ENCODE measurements around the gene ZIC4.

Gene ZIC4

GRCh38 chr3:147406028-147406931, at the start of gene ZIC4:
Gene ZIC4 (minus strand): TSS chr3:147406543. CDS start chr3:147402797, 3,746 bp downstream.
- in situ Hi-C loops (cut with HindIII; ENCODE audit: low sequenced_read_pairs) = no loop called here

DNA sequence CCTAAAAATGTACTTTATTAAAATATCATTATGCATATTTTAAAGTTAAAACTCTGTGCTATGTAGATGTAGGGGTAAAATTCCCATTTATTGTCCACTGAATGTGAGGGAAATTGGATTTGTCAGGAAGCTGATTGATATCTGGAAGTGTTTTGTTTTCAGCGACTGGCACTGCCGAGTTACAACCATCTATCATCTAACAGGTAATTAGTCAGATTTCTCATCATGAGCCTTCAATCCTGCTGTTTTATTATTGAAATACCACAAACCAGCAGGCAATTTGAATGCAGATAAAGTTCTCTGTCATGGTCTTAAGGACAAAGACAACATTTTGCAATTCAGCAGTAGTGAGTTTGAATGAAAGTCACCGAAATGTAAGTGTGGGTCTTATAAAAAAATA, 43.3 kb upstream of the ZIC4 start:
- in situ Hi-C loops (cut with HindIII; ENCODE audit: low sequenced_read_pairs) = no loop called here

GRCh38 chr3:147447224-147447623, 40.9 kb upstream of the ZIC4 start:
- in situ Hi-C loops (cut with HindIII; ENCODE audit: low sequenced_read_pairs) = no loop called here

GRCh38 chr3:147431751-147432150, 25.4 kb upstream of the ZIC4 start:
- in situ Hi-C loops (cut with HindIII; ENCODE audit: low sequenced_read_pairs) = no loop called here

DNA sequence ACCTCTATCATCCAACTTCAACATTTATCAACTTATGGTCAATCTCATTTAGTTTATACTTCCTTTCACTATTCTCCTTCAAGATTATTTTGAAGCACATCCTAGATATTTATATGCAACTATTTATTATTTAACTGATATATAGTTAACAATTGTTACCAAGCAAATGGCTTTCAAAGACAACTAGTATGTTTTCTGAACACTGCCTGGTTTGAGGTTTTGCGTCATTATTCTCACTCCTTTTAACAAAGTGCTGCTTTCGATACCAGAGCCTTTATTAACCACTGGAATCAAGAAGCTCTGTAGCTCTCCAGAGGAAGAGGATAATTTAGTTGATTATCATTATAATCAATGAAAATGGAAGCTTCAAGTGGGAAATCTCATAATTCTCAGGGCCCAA, 22.4 kb upstream of the ZIC4 start:
- in situ Hi-C loops (cut with HindIII; ENCODE audit: low sequenced_read_pairs) = no loop called here

GRCh38 chr3:147428326-147428725, 22.0 kb upstream of the ZIC4 start:
- in situ Hi-C loops (cut with HindIII; ENCODE audit: low sequenced_read_pairs) = no loop called here

GRCh38 chr3:147427746-147428145, 21.4 kb upstream of the ZIC4 start:
- in situ Hi-C loops (cut with HindIII; ENCODE audit: low sequenced_read_pairs) = no loop called here

DNA sequence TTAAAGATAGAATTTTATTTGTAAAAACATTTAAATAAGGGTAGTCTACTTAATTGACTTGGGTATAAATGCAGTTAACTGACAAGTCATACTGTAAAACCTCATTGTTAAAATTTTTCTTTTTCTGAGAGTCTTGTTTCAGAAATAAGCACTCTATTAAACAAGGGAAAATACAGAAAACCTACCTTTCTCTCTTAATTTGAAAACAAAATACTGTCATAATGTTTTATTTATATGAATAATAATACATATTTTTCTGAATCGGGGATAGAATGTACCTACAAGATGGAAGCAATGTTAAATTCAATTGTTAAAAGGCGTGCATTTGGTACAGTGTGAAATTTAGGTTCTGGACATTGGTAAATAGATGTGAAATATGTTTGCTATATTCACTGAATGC, 20.6 kb upstream of the ZIC4 start:
- in situ Hi-C loops (cut with HindIII; ENCODE audit: low sequenced_read_pairs) = no loop called here

DNA sequence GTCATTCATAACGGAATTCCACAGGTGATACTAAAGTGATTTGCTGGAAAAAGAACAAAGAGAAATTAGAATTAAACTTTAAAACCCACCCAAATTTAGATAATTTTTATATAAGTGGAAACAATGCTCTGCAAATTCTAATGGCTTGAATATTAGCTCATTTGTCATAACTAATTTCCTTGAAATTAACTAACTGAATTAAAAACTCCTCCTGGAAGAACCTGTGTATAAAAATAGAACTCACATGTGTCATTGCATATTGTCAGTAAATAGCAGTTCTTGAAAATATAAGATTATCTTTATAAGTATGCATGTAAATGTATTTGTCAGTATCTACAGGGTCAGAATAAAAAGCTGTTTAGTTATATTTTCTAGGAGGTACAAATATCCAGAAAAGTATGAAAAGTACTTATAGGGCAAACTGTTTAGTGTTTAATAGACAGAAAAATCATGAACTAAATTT, 19.1 kb upstream of the ZIC4 start:
- in situ Hi-C loops (cut with HindIII; ENCODE audit: low sequenced_read_pairs) = no loop called here

DNA sequence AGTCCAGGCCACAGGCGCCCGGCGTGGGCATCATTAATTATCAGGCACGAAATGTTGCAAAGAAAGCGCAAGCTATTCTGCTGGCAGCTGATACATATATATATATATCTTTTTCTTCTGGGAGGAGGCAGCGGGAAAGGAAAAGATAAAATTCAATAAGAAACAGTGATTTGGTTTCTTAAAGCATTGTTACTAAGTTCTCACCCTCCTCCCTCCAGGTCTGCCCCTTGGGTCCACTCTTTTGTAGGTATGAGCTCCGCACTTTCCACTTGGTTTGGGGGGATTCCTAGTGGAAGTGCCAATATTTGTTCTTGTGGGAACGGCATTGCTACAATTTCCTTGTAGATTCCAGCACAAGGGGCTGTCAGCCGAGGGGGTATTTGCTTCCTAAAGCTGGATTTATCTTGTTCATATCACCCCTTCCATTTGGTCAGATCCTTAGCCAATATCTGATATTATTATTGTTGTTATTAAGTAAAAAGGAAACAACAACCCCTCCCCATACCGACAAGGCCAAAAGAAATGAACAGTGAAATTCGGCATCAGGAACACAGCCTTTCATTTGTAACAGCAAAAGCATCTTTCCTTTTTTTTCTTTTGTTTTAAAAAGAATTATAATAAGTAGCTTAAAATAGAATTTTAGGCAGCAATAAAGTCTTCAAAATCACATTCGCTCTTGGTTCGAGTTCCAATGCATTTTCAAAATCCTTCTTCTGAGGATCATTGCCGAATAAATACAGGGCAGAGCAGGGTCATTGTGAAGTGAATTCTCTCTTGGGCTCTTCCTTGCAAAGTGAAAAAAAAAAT, 18.4 kb upstream of the ZIC4 start:
- in situ Hi-C loops (cut with HindIII; ENCODE audit: low sequenced_read_pairs) = no loop called here

GRCh38 chr3:147423798-147424580, 17.6 kb upstream of the ZIC4 start:
- in situ Hi-C loops (cut with HindIII; ENCODE audit: low sequenced_read_pairs) = no loop called here

GRCh38 chr3:147423537-147423797, 17.1 kb upstream of the ZIC4 start:
- in situ Hi-C loops (cut with HindIII; ENCODE audit: low sequenced_read_pairs) = no loop called here

DNA sequence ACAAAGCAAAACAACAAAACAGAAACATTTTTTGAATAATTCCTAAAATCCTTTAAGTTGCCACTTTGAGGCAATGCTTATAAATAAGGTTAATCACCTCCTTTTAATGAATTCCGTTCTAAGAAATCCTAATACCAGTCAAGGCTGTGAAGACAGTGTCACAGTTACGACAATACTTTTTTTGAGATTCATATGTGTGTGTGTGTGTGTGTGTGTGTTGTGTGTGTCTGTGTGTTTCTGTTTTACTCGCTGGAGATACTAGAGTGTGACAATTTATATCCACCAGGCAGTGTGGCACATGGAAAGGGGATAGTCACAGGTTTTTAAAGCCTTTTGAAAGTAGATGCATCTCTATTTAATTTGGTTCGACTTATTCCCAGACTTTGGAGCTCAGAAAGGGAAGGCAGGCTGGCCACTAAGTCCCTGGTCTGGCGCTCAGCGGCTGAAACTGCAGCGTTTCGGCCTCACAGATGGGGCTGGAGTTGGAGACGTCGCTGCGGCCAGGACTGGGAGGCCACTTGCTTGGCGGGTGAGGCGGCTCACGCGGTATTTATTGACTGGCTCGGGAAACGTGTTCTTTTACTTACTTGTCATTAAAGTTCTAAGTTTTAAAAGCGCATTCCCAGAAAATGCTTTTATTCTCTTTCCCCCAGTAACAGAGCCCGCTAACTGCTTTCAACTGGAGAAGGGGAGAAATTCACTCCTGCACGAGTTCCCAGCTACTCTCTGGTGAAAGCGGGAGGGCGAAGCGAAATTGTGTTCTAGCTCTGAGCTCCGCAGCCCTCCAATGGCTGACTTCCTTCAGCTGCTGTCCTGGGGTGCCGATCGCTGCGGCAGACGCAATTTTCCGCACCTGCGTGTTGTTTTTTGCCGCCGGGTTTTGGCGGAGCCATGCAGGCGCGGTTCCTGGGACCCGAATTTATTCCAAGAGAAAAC, 16.5 kb upstream of the ZIC4 start:
- in situ Hi-C loops (cut with HindIII; ENCODE audit: low sequenced_read_pairs) = no loop called here

DNA sequence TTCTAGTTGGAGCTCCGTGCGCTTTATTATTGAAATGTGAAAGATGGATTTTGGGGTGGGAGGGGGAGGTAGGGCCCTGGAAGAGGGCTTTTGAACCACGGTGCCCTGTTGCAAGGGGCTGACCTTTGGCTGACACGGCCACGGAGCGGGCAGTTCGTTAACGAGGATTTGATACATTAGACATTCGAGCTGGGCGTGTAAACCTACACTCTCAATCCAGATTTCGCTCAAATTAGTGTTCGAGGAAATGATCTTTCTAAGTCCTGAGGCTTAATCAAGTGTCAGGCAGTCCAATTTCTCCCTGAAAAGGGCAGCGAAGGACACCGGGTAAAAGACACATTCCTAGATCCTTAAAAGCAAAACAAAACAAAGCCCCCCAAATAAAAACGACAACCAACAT, 15.9 kb upstream of the ZIC4 start:
- in situ Hi-C loops (cut with HindIII; ENCODE audit: low sequenced_read_pairs) = no loop called here

DNA sequence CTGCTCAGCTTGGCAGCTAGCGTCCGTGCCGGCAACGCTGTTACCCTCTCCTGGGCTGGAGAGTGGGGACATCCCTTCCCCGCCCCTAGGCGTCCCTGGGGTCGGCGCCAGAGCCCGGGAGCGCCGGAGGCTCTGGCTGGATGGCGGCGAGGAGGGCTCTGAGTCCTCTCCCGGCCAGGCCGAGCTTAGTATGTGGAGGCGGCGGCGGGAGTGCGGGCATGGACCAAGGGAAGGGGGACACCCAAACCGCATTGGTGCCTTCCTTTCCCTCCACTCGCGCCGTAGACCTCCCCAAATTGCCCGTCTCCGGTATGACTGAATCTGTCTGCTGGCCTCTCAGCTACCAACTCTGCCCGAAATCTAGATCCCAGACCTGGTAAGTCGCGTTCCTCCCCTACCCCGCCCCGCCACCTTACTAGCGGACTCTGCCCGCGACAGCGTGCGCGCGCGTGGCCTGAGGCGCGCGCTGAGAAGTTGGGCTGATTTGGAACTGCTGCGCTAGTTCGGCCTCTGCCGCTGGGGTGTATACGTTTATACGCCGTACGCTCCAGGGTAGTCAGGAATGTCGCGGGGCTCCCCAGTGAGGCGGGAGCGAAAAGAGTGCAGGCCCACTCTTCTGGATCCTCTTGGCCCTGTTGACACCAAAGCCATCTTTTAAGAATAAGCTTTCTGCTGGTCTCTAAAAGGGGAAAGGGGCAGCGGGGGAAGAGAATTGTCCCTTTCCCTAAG, 15.0 kb upstream of the ZIC4 start:
- in situ Hi-C loops (cut with HindIII; ENCODE audit: low sequenced_read_pairs) = no loop called here

DNA sequence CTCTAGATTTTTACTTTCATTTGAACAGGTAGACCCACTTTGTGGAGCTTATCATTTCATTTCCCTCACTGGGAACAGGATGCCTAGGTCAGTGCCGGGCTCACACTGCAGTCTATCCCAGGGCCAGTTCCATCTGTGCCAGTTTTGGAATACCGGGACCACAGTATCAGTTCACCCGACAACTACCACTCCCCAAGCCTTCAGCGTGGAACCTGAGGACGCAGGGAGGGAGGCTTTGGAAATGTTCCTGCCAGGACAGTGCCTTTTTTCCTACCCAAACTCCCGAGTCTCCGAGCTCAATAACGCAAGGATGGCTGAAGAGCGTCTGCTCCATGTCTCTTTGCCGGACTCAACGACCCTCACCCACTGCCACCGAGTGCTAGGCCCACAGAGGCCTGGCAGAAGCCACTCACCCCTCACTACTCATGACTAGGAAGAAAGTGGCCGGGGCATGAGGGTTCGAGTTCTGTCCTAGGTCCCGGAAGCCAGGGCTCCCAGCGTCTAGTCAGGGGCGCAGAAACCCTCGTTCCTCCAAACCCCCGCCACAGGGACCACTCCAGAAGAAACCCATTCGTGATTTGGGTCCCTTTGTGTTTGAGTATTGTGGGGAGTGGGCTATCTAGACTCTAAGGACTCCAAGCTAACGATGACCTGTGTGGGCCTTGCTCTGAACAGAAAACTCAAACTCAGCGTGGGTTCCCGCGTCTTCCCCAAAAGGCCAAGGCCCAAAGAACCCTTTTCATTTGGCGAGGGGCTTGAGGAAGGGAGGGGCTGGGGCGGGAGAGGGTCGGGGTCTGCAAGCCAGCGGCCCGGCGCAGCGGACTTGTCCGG, 14.2 kb upstream of the ZIC4 start:
- in situ Hi-C loops (cut with HindIII; ENCODE audit: low sequenced_read_pairs) = no loop called here

DNA sequence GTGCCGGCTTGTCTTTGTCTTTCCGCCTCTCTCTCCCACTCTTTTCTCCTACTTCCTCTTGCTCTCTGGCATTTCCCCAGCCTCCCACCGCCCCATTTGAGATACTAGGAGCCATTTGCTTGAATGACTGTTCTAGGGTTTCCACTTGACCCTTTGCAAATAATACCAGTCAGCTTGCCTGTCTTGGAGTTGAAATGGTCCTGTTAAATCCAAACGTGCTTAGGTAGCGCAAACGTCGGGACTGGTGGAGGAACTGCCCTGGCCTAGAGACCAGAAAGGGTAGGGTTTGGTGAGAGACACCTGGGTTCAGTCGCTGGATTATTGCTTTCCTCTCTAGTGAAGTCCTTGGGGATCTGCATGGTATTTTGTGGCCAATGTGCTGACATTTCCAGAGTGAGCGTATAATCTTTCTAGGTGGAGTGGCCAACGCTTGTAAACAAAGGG, 13.5 kb upstream of the ZIC4 start:
- in situ Hi-C loops (cut with HindIII; ENCODE audit: low sequenced_read_pairs) = no loop called here

DNA sequence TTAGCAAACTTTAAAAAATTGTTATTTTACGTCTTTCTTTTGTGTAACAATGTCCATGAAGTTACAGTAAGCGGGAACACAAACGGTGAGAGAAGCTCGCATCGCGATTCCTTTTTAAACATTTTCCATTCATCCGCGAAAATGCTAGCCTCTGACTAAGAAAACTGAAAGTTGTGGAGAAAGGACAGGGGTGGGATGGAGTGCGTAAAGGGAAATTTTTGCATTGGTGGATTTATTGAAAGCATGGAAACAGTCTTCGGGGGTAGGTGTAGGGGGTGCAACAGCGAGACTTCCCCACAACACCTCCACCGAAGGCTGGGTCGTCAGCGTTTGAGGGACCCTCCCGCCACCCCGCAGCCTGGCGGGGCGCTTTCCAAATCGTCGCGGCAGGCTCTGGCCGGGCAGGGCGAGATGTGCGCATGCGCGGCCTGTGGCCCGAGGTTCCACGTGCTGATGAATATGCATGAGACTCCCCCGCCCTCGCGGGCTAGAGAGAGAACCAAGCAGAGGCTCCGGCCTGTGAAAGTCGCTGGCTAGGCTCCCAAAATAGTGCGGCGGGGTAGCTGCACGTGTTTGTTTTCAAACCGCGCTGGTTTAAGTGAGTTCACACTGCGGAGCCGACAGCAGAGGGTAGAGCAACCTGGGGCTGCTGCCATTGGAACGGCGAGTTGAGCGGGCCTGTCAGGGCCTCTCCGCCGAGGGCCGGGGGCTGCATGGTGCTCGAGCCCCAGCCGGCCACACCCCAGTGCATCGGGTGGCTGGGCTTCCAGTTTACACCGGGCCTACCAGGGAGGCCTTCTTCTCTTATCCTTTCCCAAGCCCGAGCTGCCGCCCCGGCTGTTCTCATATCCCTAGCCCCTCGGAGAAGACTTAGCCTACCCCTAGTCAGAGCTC, 12.7 kb upstream of the ZIC4 start:
- in situ Hi-C loops (cut with HindIII; ENCODE audit: low sequenced_read_pairs) = no loop called here

All from DLD1 (cell line).